IPS-18a (cell line): ENCODE measurements around the gene CHPT1.

Experiments
- H3K27ac ChIP-seq: one replicate; pipeline ENCODE4 v1.5.1; 2013; ENCODE audit warnings: low read length
- H3K27me3 ChIP-seq: one replicate; pipeline ENCODE4 v1.6.1; 2013; ENCODE audit warnings: mild to moderate bottlenecking, low read length; ENCODE audit not compliant: control insufficient read depth, insufficient read depth
- H3K36me3 ChIP-seq: one replicate; pipeline ENCODE4 v1.6.1; 2013; ENCODE audit warnings: low read depth, low read length; ENCODE audit not compliant: control insufficient read depth
- H3K4me1 ChIP-seq: one replicate; pipeline ENCODE4 v1.6.1; 2013; ENCODE audit warnings: low read depth, low read length; ENCODE audit not compliant: control insufficient read depth
- H3K4me3 ChIP-seq: one replicate; pipeline ENCODE4 v1.5.1; 2013; ENCODE audit warnings: low read length
- H3K9ac ChIP-seq: one replicate; pipeline ENCODE4 v1.6.1; 2013; ENCODE audit warnings: mild to moderate bottlenecking, low read length, moderate library complexity
- H3K9me3 ChIP-seq: one replicate; pipeline ENCODE4 v1.6.1; 2013; ENCODE audit warnings: low read depth, low read length; ENCODE audit not compliant: control insufficient read depth

CHPT1 gene

DNA sequence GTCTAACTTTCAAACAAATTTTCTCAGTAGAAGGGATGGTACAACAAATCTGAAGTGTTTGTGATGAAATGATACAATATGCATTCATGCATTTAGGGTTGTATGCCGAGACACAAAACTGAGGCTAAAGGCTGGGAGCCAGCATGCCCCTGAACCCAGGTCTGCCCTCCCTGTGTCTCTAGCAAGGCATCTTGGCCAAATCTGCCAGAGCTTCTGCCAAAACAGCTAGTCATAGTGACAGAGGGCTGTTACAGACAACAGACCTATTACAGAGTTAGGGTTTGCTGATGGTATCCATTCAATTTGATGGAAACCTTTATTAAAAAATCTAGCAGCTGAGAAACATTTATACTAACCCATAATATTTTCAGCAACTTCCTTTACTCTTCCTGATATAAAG lies 11.3 kb upstream of the CHPT1 start:
- Histone ChIP-seq H3K27me3 (no peaks in the 10 kb centered on the region), H3K4me1 (no peaks in the 10 kb centered on the region), H3K9ac (no peak overlapping the region), H3K36me3 (no peaks in the 10 kb centered on the region), H3K4me3 (no peak overlapping the region), H3K27ac (no peak overlapping the region), H3K9me3 (no peaks in the 10 kb centered on the region)

DNA sequence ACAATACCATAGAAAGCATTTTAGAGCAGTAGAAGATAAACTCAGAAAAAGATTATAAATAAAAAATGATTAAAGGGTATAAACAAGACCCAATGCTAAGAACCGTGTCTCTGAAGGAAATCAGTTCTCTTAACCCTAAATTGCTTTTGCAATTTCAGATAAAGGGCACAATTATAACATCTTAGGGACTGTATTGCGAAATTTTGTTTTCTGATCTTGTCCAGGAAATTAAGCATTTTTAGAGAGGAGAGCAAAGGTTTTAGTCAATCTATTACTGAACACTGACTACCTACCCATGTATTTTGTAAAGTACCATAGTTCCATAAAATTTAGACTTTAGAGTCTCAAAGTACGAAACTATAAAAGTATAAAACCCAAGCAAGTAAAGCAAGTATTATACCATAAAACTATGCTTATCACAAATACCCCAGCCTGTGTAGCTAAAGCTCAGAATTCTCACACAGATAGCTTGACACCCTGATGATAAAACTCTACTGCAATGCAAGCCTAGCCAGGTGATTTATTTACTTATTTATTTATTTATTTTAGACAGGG lies 6.8 kb upstream of the CHPT1 start:
- no peaks in the 10 kb centered on the region for H3K9me3 ChIP-seq
- H3K27ac ChIP-seq: no peak overlapping the region

DNA sequence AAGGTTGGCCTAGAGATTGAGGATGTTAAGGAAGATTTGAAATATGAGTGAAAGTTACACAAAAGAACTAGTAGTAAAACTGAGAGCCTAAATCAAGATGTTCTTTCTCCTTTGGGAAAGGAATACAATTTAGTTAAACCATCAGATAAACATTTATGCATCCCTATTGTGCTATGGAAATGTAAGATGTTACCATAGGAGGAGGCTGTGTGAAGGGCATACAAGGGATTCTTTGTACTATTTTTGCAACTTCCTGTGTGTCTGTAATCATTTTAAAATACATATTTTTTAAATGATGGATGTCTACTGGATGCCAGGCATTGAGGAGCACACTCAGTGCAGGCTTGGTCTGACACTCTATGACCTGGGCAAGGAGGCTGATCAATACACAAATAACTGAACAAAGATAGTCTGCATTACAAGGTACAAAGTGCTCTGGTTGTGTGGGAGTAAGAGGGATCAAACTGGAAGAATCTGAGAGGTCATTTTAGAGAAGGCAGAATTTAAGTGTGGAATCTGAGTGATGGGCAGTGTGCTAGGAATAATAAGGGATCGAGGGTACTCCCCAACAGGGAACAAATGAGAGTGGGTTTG lies 5.8 kb upstream of the CHPT1 start:
- no peaks in the 10 kb centered on the region for H3K36me3 ChIP-seq
- peaks cover 15% of the 10 kb centered on the region for H3K27me3 ChIP-seq
- no peaks in the 10 kb centered on the region for H3K4me1 ChIP-seq
- no peak overlapping the region for H3K27ac ChIP-seq
- H3K4me3 ChIP-seq: no peak overlapping the region
- no peak overlapping the region for H3K9ac ChIP-seq
- H3K9me3 ChIP-seq: no peaks in the 10 kb centered on the region

More for the DNA sequence above, 6.8 kb upstream of the CHPT1 start:
- Histone ChIP-seq H3K4me1 (no peaks in the 10 kb centered on the region), H3K4me3 (no peak overlapping the region), H3K36me3 (no peaks in the 10 kb centered on the region), H3K27me3 (peaks cover 5% of the 10 kb centered on the region), H3K9ac (no peak overlapping the region)

DNA sequence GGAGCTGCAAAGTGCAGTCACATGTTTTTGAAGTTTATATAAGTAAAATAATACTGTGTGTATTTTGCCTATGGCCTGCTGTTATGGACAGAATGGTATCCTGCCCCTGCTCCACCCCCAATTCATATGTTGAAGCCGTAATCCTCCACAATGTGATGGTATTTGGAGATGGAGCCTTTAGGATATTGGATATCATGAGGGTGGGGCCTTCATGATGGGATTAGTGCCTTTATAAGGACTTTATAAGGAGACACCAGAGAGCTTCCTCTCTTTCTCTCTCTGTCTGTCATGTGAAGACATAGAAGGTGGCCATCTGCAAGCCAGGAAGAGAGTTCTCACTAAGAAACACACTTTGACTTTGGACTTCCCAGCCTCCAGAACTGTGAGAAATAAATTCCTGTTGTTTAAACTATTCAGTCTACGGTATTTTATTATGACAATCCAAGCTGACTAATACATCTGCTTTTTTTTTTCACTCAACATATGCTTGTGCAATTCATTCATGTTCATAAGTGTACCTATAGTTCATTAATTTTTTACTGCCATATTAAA lies 3.1 kb upstream of the CHPT1 start:
- H3K9ac ChIP-seq: no peak overlapping the region
- H3K4me3 ChIP-seq: no peak overlapping the region
- H3K9me3 ChIP-seq: no peaks in the 10 kb centered on the region
- no peaks in the 10 kb centered on the region for H3K36me3 ChIP-seq
- H3K27me3 ChIP-seq: peaks cover 29% of the 10 kb centered on the region
- no peak overlapping the region for H3K27ac ChIP-seq
- H3K4me1 ChIP-seq: no peaks in the 10 kb centered on the region

DNA sequence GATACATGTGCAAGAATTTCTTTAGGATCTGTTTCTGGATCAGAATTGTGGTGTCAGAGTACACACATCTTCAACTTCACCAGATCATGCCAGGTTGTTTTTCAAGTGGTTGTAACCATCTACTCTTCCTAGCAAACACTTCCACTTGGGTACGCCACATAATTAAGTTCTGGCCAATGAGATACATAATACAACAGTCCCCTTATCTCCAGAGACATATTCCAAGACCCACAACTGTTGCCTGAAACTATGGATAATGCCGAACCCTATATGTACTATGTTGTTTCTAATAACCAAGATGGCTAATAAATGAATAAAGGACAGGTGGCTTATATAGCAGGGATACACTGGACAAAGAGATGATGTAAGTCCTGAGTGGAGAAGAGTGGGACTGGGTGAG lies 2.5 kb upstream of the CHPT1 start:
- Histone ChIP-seq H3K27me3 (peaks cover 29% of the 10 kb centered on the region), H3K36me3 (no peaks in the 10 kb centered on the region), H3K9ac (no peak overlapping the region), H3K4me1 (no peaks in the 10 kb centered on the region), H3K9me3 (no peaks in the 10 kb centered on the region), H3K27ac (no peak overlapping the region), H3K4me3 (no peak overlapping the region)

DNA sequence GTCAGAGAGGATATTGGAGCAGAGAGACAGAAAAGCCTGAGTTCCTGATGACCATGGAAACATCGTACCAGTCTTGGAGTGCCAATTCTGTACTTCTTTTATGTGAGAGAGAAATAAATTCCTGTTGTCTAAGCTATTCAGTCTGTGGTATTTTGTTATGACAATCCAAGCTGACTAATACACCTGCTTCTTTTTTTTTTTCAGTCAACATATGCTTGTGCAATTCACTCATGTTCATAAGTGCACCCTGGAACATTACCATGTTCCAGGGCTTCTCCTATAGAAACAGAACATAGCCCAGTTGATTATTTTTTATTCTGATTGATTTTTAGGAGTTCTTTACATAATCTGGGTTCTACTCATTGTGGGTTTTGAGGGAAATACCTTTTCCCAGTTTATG lies 1.7 kb upstream of the CHPT1 start:
- no peak overlapping the region for H3K4me3 ChIP-seq
- H3K9me3 ChIP-seq: no peaks in the 10 kb centered on the region
- H3K36me3 ChIP-seq: no peaks in the 10 kb centered on the region
- H3K27me3 ChIP-seq: peaks cover 29% of the 10 kb centered on the region
- no peaks in the 10 kb centered on the region for H3K4me1 ChIP-seq
- H3K9ac ChIP-seq: no peak overlapping the region
- H3K27ac ChIP-seq: no peak overlapping the region

DNA sequence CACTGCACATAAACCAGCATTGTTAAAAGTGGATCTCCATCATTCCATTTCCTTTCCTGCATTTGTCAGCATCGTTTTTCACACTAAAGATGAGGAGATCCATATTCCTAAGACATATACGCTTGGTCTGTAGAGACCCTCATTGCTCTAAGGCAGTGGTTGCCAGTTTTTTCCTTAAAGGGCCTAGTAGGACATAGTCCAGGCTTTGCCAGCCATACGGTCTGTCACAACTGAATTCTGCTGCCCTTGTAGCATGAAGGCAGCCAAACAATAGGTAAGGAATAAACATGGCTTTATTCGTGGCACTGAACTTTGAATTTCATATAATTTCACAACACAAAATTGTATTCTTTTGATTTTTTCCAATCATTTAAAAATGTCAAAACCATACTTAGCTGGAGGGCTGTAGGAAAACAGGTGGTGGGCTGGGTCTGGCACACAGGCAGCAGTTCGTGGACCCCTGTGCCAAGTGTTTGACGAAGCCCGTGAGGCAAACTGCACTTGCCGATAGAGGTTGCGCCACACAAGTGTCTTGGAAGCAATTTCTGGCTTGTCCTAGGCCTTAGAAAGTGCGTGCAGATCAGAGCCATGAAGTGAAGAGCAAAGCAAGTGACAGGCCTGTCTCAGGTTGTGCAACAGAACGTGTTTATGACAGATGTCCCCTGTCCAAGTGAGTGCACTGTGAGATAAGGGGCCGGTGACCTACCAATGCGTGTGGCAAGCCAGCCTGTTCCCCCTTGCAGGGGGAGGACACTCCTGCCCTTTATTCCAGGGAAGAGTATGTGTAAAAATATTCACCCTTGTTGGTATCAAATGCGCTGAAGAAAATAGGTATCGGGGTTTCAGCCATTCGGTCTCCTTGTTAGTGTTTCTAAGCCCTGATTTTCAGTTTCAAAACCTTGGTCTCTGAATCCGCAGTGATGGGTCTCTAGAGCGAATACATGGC lies 916 bp upstream of the CHPT1 start:
- Histone ChIP-seq H3K27ac (no peak overlapping the region), H3K9ac (peak overlapping the region; percentile 71), H3K4me1 (no peaks in the 10 kb centered on the region), H3K9me3 (no peaks in the 10 kb centered on the region), H3K27me3 (peaks cover 29% of the 10 kb centered on the region), H3K36me3 (no peaks in the 10 kb centered on the region), H3K4me3 (peak overlapping the region; percentile 91)

GRCh38 chr12:101697930-101698799 lies 725 bp downstream of the CHPT1 start:
- H3K27me3 ChIP-seq: peaks cover 29% of the 10 kb centered on the region
- no peaks in the 10 kb centered on the region for H3K36me3 ChIP-seq
- H3K9me3 ChIP-seq: no peaks in the 10 kb centered on the region
- peak overlapping the region; percentile 91 for H3K4me3 ChIP-seq
- no peaks in the 10 kb centered on the region for H3K4me1 ChIP-seq
- H3K27ac ChIP-seq: no peak overlapping the region
- H3K9ac ChIP-seq: peak overlapping the region; percentile 57

DNA sequence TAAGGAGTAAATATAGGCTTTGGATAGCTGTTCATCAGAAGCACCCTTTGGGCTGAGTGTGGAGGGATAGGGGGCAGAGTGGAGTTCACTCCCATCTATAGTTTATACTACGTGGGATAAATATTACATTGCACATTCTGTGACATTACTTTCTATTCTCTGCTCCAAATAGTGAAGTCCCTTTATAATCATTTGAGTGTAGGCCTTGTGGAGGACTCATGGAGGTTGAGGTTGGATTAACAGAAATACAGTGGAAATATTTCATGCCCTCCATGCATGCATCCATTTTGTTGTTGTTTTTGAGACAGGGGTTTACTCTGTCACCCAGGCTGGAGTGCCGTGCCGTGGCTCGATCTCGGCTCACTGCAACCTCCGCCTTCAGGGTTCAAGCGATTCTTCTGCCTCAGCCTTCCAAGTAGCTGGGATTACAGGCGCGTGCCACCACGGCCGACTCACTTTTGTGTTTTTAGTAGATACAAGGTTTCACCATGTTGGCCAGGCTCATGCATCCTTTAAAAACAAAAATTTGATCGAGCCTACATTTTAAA lies 1.4 kb downstream of the CHPT1 start:
- no peaks in the 10 kb centered on the region for H3K9me3 ChIP-seq
- H3K4me1 ChIP-seq: no peaks in the 10 kb centered on the region
- H3K4me3 ChIP-seq: peak overlapping the region; percentile 91
- H3K27me3 ChIP-seq: peaks cover 29% of the 10 kb centered on the region
- H3K36me3 ChIP-seq: no peaks in the 10 kb centered on the region
- H3K27ac ChIP-seq: no peak overlapping the region
- peak overlapping the region; percentile 57 for H3K9ac ChIP-seq

GRCh38 chr12:101700299-101700820 lies 2.9 kb downstream of the CHPT1 start:
- H3K4me3 ChIP-seq: no peak overlapping the region
- no peaks in the 10 kb centered on the region for H3K36me3 ChIP-seq
- no peak overlapping the region for H3K27ac ChIP-seq
- no peaks in the 10 kb centered on the region for H3K9me3 ChIP-seq
- no peak overlapping the region for H3K9ac ChIP-seq
- no peaks in the 10 kb centered on the region for H3K4me1 ChIP-seq
- peaks cover 27% of the 10 kb centered on the region for H3K27me3 ChIP-seq
